OCI-M1 (cell line): ENCODE measurements around the gene CDHR2.

ENCODE experiments used
- DNase-seq: peaks from one replicate; lab custom pipeline; 2025; lab: John Stamatoyannopoulos, UW

CDHR2 gene, protein sequence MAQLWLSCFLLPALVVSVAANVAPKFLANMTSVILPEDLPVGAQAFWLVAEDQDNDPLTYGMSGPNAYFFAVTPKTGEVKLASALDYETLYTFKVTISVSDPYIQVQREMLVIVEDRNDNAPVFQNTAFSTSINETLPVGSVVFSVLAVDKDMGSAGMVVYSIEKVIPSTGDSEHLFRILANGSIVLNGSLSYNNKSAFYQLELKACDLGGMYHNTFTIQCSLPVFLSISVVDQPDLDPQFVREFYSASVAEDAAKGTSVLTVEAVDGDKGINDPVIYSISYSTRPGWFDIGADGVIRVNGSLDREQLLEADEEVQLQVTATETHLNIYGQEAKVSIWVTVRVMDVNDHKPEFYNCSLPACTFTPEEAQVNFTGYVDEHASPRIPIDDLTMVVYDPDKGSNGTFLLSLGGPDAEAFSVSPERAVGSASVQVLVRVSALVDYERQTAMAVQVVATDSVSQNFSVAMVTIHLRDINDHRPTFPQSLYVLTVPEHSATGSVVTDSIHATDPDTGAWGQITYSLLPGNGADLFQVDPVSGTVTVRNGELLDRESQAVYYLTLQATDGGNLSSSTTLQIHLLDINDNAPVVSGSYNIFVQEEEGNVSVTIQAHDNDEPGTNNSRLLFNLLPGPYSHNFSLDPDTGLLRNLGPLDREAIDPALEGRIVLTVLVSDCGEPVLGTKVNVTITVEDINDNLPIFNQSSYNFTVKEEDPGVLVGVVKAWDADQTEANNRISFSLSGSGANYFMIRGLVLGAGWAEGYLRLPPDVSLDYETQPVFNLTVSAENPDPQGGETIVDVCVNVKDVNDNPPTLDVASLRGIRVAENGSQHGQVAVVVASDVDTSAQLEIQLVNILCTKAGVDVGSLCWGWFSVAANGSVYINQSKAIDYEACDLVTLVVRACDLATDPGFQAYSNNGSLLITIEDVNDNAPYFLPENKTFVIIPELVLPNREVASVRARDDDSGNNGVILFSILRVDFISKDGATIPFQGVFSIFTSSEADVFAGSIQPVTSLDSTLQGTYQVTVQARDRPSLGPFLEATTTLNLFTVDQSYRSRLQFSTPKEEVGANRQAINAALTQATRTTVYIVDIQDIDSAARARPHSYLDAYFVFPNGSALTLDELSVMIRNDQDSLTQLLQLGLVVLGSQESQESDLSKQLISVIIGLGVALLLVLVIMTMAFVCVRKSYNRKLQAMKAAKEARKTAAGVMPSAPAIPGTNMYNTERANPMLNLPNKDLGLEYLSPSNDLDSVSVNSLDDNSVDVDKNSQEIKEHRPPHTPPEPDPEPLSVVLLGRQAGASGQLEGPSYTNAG (N-terminal part only)

DNA sequence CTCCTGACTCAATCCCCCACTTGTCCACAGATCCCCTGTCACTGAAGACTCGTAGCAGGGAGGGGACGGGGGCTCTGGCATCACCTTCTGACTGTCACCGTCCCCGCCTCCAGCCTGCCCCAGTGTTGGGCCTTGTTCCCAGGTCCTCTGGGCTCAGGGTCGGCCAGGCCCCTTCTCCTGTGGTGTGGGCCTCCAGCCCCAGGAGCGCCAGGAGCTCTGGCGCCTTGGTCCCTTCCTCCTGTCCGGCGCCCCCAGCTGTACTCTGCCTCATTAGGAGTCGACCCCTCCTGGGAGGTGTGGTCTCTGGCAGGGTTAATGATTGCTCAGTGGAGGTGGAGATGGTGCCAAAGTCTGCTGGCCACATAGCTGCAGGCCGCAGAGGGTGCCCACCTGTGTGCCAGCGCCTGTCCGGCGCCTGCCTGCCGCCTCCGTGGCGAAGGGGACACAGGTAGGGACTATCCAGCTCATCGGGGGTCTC is at the start of gene CDHR2:
Gene CDHR2 (plus strand): TSS at position 376 of the 478 bp plus-strand sequence. CDS start 16,011 bp downstream, outside the sequence.
- DNase-seq, result no peak

DNA sequence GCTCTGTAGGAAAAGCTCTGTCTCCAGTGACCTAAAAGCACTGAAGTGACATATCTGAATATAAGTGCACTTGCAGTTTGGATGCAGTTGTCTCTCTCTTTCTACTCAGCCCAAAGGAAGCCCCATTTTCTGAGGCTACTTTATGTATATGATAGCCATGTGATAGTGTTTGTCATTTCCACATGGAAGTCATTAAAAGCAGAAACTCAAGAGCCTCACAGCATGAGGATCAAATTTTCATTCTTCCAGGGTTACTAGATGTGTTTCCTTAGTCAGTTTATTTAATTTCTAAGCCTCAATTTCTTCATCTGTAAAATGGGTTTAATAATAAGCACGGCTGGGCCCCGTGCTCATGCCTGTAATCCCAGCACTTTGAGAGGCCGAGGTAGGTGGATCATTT is 48.6 kb upstream of the CDHR2 start:
- no peak for DNase-seq

DNA sequence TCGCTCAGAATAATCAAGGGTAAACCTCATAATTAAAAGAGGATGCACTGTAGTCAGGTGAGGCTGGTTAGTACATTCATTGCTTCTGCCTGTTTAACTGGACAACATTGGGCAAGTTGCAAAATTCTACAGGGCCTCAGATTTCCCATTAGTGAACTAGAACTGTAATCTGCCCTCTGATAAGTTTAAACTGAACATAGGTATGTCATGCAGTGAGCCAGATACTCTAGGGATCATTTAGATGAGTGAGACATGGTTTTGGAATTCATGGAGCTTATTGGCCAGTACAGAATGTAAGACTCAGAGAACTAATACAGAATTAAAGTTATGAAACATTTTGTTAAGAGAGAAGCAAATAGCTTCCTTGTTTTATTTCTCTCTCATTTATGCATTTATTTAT is 47.8 kb upstream of the CDHR2 start:
- DNase-seq, result no peak

DNA sequence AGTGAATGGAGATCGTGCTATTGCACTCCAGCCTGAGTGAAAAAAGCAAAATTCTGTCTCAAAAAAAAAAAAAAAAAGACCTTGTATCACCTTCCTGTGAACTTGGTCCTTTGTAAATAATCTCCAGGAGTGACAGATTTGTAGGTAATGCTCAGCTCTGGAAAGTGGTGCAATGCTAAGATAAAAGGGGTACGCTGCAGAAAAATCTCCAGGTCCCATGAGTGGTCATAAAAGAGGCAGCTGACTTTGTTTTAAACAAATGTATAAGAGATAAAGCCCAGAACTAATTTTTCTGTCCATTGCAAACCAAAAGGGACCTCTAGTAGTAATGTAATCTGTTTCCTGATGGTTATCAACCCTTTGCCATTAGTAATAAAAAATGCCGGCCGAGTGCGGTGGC is 45.6 kb upstream of the CDHR2 start:
- no peak for DNase-seq

DNA sequence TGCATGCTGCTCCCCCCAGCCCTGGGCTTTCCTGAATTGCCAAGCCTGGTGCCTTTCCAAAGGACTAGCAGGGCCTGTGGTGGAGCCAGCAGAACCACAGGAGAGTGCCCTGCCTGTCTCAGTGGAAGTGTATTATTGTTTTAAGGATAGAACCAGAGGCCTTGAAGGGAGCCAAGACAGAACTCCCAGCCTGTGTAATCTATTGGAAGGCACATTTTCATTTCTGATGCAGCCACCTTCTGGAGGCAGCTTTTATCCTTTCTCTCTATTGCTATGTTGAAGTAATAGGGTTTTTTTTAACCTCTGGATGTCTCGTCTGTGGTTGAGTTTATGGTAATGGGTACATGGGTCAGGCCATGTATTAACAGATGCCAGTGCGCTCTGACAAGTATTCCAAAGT is 41.2 kb upstream of the CDHR2 start:
- DNase-seq, result no peak

DNA sequence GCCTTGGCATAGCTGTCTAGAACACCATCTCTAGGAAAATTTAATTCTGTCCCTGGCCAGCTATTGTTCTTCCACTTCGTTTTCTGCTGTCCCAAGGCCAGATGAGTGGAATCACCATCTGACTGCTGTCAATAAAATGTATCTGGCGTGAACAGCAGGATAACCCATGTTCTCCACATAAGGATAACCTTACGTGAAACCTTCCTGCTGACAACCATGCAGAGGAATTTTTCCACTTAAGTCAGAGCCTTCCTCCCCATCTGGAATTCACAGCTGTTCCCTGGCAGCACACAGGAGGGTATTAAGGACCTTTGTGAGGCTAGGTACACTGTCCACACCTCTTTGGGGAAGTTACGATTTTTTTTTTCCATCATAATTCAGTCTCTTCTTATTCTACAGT is 40.5 kb upstream of the CDHR2 start:
- no peak for DNase-seq

DNA sequence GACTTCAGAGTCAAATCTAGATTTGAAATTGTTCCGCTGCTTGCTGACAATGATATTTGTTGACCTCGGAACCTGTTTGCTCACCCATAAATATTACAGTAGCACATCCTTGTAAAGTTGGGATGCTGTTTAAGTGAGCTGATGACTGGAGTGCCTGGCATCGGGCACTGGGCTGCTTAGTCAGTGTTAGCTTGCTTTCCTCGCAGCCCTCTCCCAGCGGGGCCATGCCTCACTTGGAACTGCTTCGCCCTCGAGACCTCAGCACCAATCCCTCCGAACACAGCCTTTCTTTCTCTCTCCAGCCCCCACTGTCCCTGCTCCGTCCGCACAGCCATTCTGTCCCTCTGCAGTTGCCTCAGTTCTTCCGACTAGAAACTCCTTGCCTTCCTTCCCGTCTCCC is 35.4 kb upstream of the CDHR2 start:
- DNase-seq, result no peak

DNA sequence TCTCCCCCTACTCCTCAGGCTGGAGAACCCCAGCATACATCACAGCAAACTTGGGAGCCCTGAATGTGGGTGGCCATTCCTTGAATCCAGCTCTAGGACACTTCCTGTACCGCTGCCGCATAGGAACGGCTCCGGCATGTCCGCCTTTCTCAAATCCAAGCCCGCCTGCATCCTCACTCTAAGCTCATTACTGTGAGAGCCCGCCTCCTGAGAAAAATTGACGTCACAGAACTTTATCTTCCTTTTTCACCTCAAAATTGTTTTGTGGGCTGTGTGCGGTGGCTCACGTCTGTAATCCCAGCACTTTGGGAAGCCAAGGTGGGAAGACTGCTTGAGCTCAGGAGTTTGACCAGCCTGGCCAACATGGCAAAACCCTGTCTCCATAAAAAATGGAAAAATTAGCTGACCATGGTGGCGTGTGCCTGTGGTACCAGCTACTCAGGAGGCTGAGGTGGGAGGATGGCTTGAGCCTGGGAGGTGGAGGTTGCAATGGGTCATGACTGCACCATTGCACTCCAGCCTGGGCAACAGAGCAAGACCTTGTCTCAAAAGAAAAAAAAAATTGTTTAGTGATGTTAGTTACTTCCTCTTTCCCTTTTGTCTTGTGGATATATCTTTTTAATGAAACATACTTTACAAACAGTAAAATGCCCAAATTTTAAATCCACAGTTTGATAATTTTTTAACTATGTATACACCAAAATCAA is 34.7 kb upstream of the CDHR2 start:
- DNase-seq, result peak; percentile 29

DNA sequence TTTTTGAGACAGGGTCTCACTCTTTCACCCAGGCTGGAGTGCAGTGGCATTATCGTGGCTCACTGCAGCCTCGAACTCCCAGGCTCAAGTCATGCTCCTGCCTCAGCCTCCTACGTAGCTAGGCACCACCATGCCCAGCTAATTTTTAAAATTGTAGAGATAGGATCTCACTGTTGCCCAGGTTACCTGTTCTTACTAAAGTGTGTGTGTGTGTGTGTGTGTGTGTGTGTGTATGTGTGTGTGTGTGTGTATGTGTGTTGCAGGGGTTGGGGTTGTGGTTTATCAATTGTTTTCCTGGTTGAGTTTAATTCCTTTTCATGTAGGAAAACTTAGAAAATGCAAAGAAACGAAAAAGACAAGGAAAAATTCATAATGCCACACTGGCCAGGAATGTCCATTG is 33.7 kb upstream of the CDHR2 start:
- no peak for DNase-seq

DNA sequence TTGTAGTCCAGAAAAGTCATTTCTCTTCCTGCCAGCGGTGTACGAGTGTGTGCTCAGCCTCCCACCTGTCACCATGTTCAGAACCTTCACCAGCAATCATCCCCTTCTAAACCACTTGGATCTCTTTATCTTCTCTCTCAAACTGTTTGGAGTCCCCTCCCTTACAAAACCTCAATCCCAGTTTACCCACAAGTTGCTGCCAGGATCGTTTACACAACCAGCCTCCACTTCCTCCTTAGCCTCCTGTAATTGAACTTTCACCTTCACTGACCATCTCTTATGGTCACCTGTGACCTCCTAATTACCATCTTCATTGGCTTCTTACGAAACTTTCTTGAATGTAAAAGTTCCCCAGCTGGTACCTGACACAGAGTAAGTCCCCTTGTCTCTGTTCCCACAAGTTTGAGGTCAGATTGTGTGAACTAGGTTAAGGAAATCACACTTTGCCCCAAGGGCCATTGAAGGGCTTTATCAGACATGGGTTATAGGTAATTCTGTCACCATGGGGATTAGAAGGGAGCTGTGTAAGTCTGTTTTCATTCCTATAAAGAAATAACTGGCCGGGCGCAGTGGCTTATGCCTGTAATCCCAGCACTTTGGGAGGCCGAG is 32.0 kb upstream of the CDHR2 start:
- peak; percentile 54 for DNase-seq

DNA sequence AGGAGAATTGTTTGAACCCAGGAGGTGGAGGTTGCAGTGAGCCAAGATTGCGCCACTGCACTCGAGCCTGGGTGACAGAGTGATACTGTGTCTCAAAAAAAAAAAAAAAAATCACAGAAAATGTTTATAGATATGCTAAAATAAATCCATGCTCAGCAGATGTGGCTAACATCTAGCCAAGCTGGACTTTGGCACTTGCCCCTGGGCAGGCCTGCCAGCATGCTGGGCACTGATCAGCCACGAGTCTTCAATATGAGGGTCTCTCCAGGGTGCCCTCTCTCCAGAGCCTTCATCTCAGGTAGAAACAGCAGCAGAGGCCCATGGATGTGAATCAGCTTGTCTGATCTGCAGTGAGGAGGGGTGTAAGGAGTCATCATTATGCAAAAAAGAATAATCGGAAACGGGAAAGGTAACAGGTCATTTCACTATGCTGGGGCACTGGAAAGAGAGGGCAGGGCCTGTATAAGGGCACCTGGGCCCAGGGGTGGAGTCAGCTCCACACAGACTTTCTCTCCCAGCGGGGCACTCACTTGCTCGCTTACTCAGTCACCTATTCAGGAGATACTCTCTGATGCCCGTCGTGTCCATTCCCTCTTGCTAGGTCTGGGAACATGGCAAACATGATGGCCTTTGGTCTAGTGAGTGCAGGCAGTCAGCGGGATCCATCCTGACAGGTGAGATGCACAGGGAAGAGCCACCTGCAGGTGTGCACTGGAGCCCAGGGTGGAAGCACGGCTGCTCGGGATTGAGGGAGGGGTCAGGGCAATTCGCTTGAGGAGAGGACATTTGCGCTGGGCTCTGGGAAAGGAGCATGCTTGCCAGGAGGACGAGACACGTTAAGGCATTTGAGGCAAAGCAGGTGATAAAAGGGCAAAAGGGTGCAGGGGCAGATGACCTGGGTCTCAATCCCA is 29.1 kb upstream of the CDHR2 start:
- no peak for DNase-seq

DNA sequence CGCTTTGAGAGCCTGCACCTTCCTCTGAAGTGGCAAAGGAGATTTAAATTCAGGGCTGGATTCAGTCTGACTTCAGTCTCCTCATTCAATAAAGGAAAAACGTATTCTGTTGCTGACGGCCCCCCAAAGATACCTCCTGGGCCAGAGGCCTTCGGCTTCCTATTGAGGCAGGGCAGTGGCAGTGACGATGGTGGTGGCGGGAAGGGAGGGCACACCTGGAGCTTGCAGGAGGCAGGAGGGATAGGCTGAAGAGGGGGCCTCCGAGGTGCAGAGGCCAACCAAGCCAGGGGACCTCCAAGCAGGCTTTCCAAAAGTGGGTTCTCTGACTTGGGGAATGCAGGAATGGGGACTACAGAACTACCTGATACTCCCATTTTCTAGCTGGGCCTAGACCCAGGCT is 27.9 kb upstream of the CDHR2 start:
- DNase-seq, result no peak

DNA sequence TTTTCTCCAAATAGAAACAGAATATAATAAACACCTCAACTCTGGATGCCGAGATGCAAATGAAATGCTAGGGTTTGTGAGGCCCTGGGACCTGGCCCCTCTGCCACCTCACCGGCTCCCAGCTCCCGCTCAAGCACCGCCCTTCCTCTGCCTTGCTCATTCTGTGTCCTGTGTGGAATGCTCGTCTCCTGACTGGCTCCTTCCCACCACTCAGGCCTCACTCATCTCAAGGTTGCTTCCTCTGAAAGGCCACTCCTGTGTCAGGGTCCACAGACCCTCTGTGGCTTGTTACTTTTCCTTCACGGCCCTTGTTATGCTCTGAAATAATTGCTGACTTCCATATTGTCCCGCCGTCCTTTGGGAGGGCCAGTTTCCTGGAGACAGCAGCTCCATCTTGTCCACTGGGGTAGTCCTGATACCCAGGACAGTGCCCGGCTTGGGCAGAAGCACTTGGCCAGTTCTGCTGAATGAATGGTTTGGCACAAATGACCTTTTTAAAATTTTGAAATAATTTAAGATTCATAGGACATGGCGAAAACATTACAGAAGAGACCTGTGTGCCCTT is 27.4 kb upstream of the CDHR2 start:
- no peak for DNase-seq

DNA sequence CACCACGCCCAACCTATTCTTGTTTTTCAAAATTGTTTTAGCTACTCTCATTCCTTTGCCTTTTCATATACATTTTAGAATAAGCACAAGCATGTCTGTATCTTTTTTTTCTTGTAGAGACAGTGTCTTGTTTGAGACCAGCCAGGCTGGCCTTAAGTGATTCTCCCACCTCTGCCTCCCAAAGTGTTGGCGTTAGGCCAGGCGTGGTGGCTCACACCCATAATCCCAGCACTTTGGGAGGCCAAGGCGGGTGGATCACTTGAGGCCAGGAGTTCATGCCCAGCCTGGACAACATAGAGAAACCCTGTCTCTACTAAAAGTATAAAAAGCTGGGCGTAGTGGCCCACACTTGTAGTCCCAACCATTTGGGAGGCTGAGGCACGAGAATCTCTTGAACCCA is 25.0 kb upstream of the CDHR2 start:
- no peak for DNase-seq

DNA sequence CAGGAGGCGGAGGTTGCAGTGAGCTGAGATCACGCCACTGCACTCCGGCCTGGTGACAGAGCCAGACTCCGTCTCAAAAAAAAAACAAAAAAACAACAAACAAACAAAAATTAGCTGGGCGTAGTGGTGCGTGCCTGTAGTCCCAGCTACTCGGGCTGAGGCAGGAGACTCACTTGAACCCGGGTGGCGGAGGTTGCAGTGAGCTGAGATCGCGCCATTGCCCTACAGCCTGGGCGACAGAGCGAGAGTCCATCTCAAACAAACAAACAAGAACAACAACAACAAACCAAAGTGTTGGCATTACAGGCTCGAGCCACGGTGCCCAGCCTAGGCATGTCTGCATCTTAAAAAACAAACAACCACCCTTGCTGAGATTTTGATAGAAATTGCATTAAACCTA is 24.2 kb upstream of the CDHR2 start:
- no peak for DNase-seq

DNA sequence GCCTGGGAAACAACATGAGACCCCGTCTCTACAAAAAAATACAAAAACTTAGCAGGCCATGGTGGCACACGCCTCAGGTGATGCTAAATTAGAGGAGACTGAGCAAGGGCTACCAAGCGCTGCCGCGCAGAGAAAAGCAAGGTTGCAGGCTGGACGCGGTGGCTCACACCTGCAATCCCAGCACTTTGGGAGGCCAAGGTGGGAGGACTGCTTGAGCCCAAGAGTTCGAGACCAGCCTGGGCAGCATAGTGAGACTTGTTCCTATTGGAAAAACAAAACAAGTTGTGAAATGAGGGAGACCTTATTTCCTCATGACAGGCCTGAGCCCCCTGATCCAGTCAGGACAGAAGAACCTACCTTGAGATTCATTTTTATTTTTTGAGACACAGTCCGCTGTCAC is 23.5 kb upstream of the CDHR2 start:
- no peak for DNase-seq

DNA sequence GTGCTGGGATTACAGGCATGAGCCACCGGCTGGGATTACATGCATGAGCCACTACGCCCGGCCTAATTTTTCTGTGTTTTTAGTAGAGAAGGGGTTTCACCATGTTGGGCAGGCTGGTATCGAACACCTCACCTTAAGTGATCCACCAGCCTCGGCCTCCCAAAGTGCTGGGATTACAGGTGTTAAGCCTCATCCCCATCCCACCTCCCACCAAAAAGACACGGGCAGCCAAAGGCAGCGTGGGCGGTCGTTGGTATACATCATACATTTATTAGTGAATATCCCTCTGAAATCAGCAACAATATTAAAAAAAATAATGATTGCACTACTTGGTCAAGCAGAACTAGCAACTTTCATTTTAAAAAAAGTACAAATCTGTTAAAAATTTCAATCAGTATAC is 22.7 kb upstream of the CDHR2 start:
- DNase-seq, result no peak

DNA sequence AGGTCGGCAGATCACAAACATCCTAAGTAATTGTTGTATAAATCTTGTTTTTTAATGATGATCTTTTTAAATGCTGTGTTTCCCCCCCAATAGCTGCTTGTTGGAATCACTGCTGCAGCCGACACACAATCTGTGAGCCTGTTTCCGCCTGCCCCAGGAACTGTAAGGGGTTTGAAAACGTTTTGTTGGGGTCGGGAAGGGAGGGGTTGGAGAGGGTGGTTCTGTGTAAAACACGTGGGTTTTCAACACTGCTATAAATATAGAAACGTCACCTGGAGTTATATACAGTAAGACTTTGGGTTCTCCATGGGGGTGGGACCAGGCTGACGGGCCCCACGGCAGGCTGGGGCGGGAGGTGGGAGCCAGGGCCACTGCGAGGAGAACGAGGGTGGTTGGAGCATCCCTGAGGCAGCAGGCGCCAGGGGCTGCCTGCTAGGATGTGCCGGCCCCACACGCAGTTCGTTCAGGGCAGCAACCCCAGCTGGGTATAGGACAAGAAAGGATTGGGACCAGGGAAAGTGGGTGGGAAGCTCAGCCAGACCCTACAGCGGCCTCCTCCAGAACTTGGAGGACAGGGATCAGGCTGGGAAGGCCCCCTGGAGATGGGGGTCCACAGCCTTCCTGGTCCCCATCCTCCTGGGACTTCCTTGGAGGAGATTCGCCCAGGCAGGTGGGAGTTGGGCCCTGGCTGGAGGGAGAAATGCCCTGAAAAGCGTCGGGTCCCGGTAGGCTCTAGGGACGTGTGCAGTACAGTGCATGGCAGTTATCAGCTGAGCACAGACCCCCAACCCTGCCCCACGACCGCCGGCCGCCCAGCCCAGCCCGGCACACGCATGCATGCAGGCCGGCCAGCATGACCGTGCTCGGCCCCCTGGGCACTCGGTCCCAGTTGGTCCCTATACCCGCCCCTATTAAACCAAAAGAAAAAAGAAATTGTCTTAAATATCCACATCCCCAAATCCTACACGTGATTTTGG is 21.6 kb upstream of the CDHR2 start:
- no peak for DNase-seq

DNA sequence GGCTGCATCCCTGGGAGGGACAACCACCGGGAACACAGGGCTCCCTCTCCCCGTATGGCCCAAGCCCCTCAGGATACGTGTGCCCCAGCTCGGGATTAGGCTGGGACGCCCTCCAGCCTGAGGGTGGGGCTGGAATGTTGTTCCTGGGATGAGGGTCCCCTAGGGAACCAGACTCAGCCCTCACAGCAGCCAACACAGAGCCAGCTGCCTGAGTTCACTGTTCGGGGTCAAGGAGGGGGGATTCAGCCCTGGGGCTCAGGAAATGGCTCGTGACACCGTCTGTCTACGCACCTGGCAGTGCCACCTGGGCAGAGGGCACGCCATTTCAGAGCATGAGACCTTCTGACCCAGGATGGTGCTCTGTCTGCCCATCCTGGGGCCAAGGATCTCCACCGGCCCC is 20.8 kb upstream of the CDHR2 start:
- no peak for DNase-seq
